GM12873 (cell line): ENCODE measurements around the gene CTIF.

ENCODE experiments used
- CTCF ChIP-seq: IDR thresholded peaks from 2 replicates; pipeline ENCODE4 v1.5.1; 2012; ENCODE audit warnings: low read depth, mild to moderate bottlenecking, moderate library complexity, low read length, control low read depth; ENCODE audit not compliant: insufficient read depth; ENCODE audit errors: missing control alignments

Gene CTIF

DNA sequence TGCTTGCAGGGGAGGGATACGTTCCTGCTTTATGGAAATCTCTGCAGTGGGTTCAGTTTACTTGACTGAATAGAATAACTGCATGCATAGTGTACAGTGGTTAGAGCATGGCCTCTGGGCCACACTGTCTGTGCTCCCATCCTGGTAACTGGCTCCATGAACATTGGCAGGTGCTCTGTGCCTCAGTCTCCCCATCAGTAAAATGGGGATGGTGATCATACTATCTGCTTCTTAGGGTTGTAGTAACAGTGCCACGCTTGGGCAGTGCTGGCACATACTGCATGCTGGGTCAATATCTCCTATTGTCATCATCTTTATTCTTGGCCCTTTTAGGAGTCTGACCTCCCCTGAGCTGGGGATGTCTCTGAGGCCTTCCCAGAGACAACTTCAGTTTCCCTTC, 117.3 kb downstream of the CTIF start:
- no peak for TF ChIP-seq CTCF

DNA sequence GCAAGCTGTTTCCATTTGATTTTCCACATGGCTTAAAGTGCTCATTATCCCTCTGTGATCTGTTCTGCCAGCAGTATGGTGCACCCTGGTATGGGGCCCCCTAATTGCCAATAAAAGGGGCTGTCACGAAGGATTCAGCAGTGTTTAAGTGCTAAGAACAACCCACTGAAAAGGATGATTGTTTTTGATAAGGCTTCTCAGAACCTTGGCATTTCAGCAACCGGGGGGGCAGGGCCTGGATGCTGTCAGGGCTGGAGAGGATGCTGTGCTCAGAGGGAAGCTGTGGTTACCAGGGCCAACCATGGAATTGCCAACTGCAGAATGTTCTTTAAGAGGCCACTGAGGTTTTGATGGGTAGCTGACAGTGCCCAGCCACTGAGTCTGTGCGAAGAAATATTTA, 117.8 kb downstream of the CTIF start:
- no peak for TF ChIP-seq CTCF

DNA sequence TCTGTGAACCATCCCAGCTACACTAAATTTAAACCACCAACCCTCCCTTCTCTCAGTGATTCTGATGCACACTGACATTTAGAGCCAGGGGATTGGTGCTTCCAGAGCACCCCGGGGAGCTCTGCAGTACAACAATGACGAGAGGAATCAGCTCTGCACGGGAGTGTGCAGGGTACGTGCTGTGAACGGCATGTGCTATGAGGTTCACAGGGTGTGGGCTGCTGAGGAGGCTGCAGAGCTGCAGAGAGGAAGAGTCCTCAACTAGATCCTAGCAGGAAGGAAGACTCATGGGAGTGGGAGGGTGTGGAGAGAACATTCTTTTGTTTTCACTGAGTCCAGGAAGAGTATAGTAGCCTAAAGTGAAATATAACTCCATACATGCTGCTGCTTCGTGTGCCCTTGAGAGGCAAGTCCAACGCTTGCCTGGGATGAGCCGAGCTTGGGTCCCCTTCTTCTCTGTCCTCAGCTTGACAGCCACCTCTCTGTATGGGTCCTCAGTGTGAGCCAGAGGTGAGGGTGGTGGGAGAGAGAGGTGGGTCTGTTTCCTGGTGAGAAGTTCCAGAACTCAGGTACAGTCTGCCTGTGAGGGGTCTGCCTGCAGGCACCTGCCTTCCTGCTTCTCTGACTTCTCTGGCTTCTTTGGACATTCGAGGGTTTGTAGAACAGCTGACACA, 118.8 kb downstream of the CTIF start:
- no peak for TF ChIP-seq CTCF

- TF ChIP-seq CTCF, result no peak
These were observed 119.9 kb downstream of the CTIF start for GRCh38 chr18:48658721-48659120.

GRCh38 chr18:48659188-48660009, 120.6 kb downstream of the CTIF start:
- TF ChIP-seq CTCF, result no peak

DNA sequence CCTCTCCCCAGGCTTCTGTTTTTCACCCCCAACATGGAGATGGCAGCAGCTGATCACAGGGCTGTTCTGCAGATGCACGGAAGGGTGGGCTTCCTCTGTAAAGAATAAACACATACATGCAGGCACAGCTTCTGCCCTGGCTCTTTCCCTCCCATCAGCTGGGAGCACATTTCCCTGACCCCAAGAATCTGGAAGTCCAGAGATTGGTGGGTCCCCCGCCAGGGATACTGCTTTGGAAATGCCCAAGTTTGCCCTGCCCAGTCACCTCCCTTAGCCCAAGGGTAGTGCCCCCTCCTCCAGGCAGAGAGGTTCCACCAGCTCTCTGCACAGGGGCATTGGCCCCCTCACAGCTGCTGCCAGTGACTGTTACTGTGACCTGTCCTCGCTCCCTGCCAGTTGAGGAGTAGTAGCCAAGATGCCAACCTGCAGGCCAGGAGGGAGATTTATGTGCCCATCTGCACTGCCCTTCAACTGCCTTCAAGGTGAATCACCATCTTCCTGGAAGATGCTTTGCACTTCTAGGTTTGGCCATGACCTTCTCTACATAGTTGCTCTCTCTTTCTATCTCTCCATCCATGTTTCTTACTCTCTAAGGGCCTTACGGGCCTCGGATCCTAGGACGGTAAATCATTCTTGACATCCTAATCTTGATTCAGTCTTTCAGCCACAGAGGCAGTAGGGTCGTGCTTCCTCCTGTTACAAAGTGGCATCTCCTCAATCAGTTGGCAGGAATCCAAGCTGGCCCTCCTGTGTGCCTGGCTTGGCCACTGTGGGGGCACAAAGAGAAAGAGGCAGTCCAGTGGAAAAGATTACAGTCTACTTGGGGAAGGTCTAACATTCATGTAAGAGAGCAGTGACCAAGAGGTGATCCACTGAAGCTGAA, 121.8 kb downstream of the CTIF start:
- no peak for TF ChIP-seq CTCF

- TF ChIP-seq CTCF, result no peak
These were observed 122.6 kb downstream of the CTIF start for GRCh38 chr18:48661421-48661820.
